ENCODE data around the gene SCD. TPM values are rescaled to one million over a fixed set of nuclear protein-coding genes. Genes with fewer than 3 reads are reported as not detected.
"Not testable (repeated sequence)": the region's sequence is repeated elsewhere in the genome, so short reads cannot be mapped to it uniquely, and the experiment has no call there.

SCD gene
- total RNA-seq, 1 experiment from 2014 or later, result 449 TPM

GRCh38 chr10:100374200-100374655, 27.2 kb downstream of the SCD start:
- intact Hi-C loops (cut with micrococcal nuclease; ENCODE audit: unreplicated experiment), result loop anchor here (1.0 to 2.0 kb wide), 2 partner anchors 32 to 59 kb away; no protein-coding TSS in a partner anchor
- no peak overlapping the region for H3K27ac Mint-ChIP-seq (ENCODE audit: unreplicated experiment)

GRCh38 chr10:100374677-100375353, 27.8 kb downstream of the SCD start:
- not testable (repeated sequence) for H3K27me3 ChIP-seq (replicated peaks; ENCODE audit: control insufficient read depth, insufficient read depth, low read length); H3K4me3 Mint-ChIP-seq (ENCODE audit: unreplicated experiment); H3K9me3 ChIP-seq; DNase-seq; H3K36me3 ChIP-seq (ENCODE audit: control insufficient read depth, insufficient read depth, low read length); BruUV-seq (replicated peaks); H3K9me3 Mint-ChIP-seq (ENCODE audit: unreplicated experiment); H3K27me3 Mint-ChIP-seq (ENCODE audit: insufficient read depth, unreplicated experiment); H3K27ac Mint-ChIP-seq (ENCODE audit: unreplicated experiment)
- ChIA-PET CTCF (interaction anchor here (0.6 to 2.0 kb wide), 4 partner anchors 8 to 32 kb away, joined by 3 to 18 read pairs (median 6); partner anchors contain the start of gene SCD), POLR2A (interaction anchor here (0.6 to 2.2 kb wide), 5 partner anchors 15 to 48 kb away, joined by 3 to 155 read pairs (median 6); partner anchors contain the start of gene SCD)
- Mint-ChIP-seq H3K36me3 (ENCODE audit: insufficient read depth, unreplicated experiment) (peaks cover 15% of the 10 kb centered on the region), H3K4me1 (ENCODE audit: low read depth, unreplicated experiment) (peaks cover 20% of the 10 kb centered on the region)
- intact Hi-C loops (cut with micrococcal nuclease; ENCODE audit: unreplicated experiment), result loop anchor here (1.0 to 2.0 kb wide), 2 partner anchors 33 to 58 kb away; no protein-coding TSS in a partner anchor
- Histone ChIP-seq H3K4me1 (peaks cover 38% of the 10 kb centered on the region), H3K4me3 (ENCODE audit: low read depth, low read length) (peak overlapping the region; percentile 48)

More at GRCh38 chr10:100374200-100374655, 27.2 kb downstream of the SCD start:
- no peaks in the 10 kb centered on the region for H3K36me3 ChIP-seq (ENCODE audit: control insufficient read depth, insufficient read depth, low read length)
- peaks cover 15% of the 10 kb centered on the region for H3K36me3 Mint-ChIP-seq (ENCODE audit: insufficient read depth, unreplicated experiment)
- DNase-seq, result no peak
- BruUV-seq (replicated peaks), result no TSS peak
- POLR2A ChIA-PET, result interaction anchor here (0.6 to 2.2 kb wide), 5 partner anchors 15 to 107 kb away, joined by 3 to 155 read pairs (median 10); partner anchors contain the start of genes CWF19L1 and SCD
- H3K4me3 ChIP-seq (ENCODE audit: low read depth, low read length), result peak overlapping the region; percentile 48
- no peaks in the 10 kb centered on the region for H3K27me3 ChIP-seq (replicated peaks; ENCODE audit: control insufficient read depth, insufficient read depth, low read length)
- H3K4me1 Mint-ChIP-seq (ENCODE audit: low read depth, unreplicated experiment), result peaks cover 20% of the 10 kb centered on the region
- H3K4me1 ChIP-seq, result peaks cover 38% of the 10 kb centered on the region
- no peak overlapping the region for H3K4me3 Mint-ChIP-seq (ENCODE audit: unreplicated experiment)
- H3K9me3 ChIP-seq, result no peaks in the 10 kb centered on the region
- TF ChIP-seq CTCF (IDR thresholded peaks at IDR 0.05; ENCODE audit: insufficient read depth in 1 of 2, low read depth in 1 of 2, low read length in 1 of 2, severe bottlenecking in 1 of 2, unreplicated experiment in 1 of 2), result no peak
- H3K9me3 Mint-ChIP-seq (ENCODE audit: unreplicated experiment), result no peaks in the 10 kb centered on the region
- CTCF ChIA-PET, result interaction anchor here (0.6 to 2.0 kb wide), 6 partner anchors 9 to 145 kb away, joined by 3 to 18 read pairs (median 6); partner anchors contain the start of gene SCD
- H3K27me3 Mint-ChIP-seq (ENCODE audit: insufficient read depth, unreplicated experiment), result no peaks in the 10 kb centered on the region

GRCh38 chr10:100376656-100377055, 29.6 kb downstream of the SCD start:
- peaks cover 22% of the 10 kb centered on the region for H3K4me1 ChIP-seq
- CTCF ChIA-PET; DNase-seq; H3K9me3 Mint-ChIP-seq (ENCODE audit: unreplicated experiment); POLR2A ChIA-PET; H3K4me3 Mint-ChIP-seq (ENCODE audit: unreplicated experiment); intact Hi-C loops (cut with micrococcal nuclease; ENCODE audit: unreplicated experiment); H3K27me3 ChIP-seq (replicated peaks; ENCODE audit: control insufficient read depth, insufficient read depth, low read length); H3K4me3 ChIP-seq (ENCODE audit: low read depth, low read length); H3K27me3 Mint-ChIP-seq (ENCODE audit: insufficient read depth, unreplicated experiment); H3K9me3 ChIP-seq; BruUV-seq (replicated peaks); H3K36me3 ChIP-seq (ENCODE audit: control insufficient read depth, insufficient read depth, low read length); H3K4me1 Mint-ChIP-seq (ENCODE audit: low read depth, unreplicated experiment): not testable (repeated sequence)
- H3K36me3 Mint-ChIP-seq (ENCODE audit: insufficient read depth, unreplicated experiment), result peaks cover 12% of the 10 kb centered on the region
- H3K27ac Mint-ChIP-seq (ENCODE audit: unreplicated experiment), result peak overlapping the region; percentile 45

GRCh38 chr10:100377830-100378229, 30.8 kb downstream of the SCD start:
- TF ChIP-seq CTCF (IDR thresholded peaks at IDR 0.05; ENCODE audit: insufficient read depth in 1 of 2, low read depth in 1 of 2, low read length in 1 of 2, severe bottlenecking in 1 of 2, unreplicated experiment in 1 of 2), result no peak
- DNase-seq, result no peak
- CTCF ChIA-PET, result no interaction called here
- peaks cover 16% of the 10 kb centered on the region for H3K36me3 Mint-ChIP-seq (ENCODE audit: insufficient read depth, unreplicated experiment)
- POLR2A ChIA-PET, result no interaction called here
- H3K27me3 Mint-ChIP-seq (ENCODE audit: insufficient read depth, unreplicated experiment), result no peaks in the 10 kb centered on the region
- no peaks in the 10 kb centered on the region for H3K27me3 ChIP-seq (replicated peaks; ENCODE audit: control insufficient read depth, insufficient read depth, low read length)
- no peaks in the 10 kb centered on the region for H3K36me3 ChIP-seq (ENCODE audit: control insufficient read depth, insufficient read depth, low read length)
- H3K27ac Mint-ChIP-seq (ENCODE audit: unreplicated experiment), result no peak overlapping the region
- H3K4me1 ChIP-seq, result peaks cover 13% of the 10 kb centered on the region
- peaks cover 7% of the 10 kb centered on the region for H3K4me1 Mint-ChIP-seq (ENCODE audit: low read depth, unreplicated experiment)
- H3K9me3 Mint-ChIP-seq (ENCODE audit: unreplicated experiment), result no peaks in the 10 kb centered on the region
- H3K4me3 Mint-ChIP-seq (ENCODE audit: unreplicated experiment), result no peak overlapping the region
- no TSS peak for BruUV-seq (replicated peaks)
- no peaks in the 10 kb centered on the region for H3K9me3 ChIP-seq
- intact Hi-C loops (cut with micrococcal nuclease; ENCODE audit: unreplicated experiment), result no loop called here
- no peak overlapping the region for H3K4me3 ChIP-seq (ENCODE audit: low read depth, low read length)

Measured in Caco-2 (cell line).